NCI-H2171 (cell line): ENCODE measurements around the gene BATF2.

Source experiments
- DNase-seq: peaks from one replicate; lab custom pipeline; 2025; lab: John Stamatoyannopoulos, UW

BATF2 gene

GRCh38 chr11:64969209-64969608, 27.6 kb downstream of the BATF2 start:
- peak; percentile 85 for DNase-seq

DNA sequence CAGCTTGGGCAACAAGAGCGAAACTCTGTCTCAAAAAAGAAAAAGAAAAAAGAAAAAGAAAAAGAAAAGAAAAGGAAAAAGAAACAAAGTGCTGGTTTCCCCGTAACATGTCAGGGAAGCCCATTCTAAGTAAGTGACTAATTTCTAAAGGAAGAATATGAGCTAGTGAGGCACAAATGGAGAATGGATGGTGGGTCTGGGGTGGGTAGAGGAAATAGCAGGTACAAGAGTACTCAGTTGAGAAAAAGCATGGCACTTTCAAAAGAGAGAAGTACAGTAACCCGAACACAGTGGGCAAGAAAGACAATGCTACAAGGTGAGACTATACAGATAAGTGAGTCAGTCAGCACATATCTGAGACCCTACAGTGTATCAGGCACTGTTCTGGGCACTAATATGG, 29.4 kb downstream of the BATF2 start:
- DNase-seq = no peak

- DNase-seq = no peak
These were observed 33.6 kb downstream of the BATF2 start for GRCh38 chr11:64963072-64963631.

GRCh38 chr11:64960719-64961118, 36.1 kb downstream of the BATF2 start:
- no peak for DNase-seq

- no peak for DNase-seq
These were observed 37.3 kb downstream of the BATF2 start for GRCh38 chr11:64959498-64959897.

DNA sequence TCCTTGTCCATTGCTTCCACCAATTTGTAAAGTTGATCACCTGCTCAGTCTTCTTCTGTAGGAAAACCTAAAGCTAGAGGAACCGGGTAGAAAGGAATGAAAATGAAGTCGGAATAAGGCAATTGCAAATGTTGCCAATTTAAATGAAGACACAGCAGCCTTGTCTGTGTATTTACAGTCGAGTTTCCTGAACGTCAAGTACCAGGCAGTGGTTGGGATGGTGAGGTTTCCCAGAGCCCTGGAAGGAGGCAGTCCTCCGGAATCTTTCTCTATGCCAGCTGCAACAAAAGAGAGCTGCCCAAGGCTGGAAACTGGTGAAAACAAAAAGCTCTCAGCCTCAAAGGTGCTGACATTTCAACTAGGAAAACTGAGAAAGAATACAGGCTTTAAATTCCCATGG, 42.6 kb downstream of the BATF2 start:
- DNase-seq = no peak

GRCh38 chr11:64951529-64951928, 45.2 kb downstream of the BATF2 start:
- no peak for DNase-seq

DNA sequence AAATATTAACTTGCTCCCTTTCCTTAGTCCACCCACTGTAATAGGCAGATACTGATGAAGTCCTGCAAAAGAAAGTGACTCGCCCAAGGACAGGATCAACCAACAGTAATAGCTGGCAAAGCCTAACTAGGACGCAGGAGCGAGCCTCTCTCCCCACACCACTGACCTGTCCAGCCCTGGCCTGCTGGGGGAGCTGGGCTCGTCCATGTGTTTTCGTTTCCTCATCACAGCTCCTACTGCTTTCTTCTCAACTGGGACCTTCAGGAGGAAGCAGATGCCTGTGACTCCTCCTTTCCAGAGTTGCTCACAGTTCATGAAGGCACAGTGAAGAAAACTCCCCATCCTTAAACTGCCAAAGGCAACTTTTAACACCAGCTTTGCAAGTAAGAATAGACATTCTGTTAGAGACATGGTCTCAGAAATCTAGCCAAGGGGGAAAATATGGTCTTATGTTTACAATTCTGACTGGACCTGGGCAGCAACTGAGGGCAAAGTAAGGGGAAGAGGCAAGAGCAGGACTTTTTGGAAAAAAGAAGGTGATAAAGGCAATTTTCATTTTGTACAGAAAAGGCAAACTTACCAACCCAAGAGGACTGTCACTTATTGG, 49.5 kb downstream of the BATF2 start:
- DNase-seq = no peak
